ENCODE measurements around the gene KRT33B.

KRT33B gene

DNA sequence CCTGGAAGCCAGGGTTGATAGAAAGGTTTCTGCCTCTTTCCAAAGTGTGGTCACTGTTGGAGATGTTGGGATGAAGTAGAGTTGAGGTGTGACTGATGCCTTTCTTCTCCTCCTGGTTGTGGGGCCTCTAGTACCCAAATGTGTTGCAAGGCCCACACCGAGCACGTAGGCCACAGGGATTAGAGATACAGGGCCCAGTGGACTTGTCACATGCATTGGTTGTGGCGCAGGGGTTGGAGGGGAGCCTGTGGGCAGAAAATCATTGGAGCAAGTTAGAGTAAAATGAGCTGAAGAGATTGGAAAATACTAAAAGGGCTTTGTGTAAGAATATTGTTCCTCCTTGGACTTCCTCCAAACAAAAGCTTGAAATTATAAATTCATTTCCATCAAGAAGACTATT lies 23.6 kb downstream of the KRT33B start:
- DNase-seq, result no peak

- DNase-seq, result no peak
Observed at GRCh38 chr17:41343029-41343428, 26.6 kb downstream of the KRT33B start.

DNA sequence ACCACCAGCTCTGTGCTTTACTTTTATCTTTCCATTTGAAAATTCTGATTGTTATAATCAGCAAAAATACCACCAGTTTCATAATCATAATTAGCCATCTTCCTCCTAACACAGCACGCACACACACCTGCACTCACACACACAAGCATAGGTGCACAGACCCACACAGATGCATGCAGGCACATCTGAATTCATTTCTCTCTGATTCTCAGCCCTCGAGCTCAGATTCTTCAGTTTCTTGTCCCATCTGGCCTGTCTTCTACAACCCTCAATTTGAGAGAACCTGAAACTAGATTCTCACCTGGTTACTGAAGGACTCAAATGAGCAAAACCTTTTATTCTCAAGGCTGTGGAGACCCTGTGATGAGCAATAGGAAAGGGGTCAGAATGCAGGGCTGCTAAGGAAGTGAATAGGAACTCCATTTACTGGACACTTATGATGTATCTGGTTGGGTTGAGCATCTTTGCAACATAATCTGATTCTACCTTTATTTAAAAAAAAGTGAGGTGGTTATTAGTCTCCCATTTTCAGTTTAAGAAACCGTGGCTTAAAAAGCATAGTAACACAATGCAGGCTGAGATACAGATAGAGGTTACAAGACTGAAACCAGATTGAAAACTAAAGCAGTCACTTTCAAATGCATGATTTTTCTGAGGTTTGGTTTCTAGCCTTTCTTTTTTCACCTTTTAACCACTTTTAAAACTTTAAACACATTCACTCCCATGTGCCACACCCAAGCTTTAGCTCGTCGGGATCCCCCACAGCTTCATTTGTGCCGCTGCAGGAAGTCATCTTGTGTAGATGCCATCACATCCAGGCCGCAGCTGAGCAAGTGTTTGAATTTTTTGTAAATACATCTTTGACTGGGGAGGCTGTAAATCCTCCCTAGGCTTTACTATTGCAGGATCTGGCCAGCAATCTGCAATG lies 28.4 kb downstream of the KRT33B start:
- DNase-seq, result no peak

DNA sequence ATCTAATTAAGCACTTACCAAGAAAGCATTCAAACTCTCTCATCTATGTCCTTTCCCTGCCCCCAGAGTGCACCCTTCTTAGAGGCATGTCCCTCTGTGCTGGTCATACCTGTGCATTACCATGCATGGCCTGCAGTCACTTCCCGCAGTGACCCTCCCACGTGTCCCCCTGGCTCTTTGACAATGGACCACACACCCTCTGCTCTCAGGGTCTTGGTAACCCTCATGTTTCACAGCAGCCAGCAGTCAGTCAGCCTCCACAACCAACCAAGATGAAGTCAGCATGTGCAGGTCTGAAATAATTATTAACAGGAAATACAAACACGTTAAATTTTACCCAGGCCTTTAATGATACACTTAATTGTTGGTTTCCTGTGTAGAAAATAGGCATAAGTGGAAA lies 29.1 kb downstream of the KRT33B start:
- no peak for DNase-seq

- no peak for DNase-seq
Observed at GRCh38 chr17:41339571-41340172, 29.9 kb downstream of the KRT33B start.

- DNase-seq, result no peak
Observed at GRCh38 chr17:41338961-41339485, 30.6 kb downstream of the KRT33B start.

DNA sequence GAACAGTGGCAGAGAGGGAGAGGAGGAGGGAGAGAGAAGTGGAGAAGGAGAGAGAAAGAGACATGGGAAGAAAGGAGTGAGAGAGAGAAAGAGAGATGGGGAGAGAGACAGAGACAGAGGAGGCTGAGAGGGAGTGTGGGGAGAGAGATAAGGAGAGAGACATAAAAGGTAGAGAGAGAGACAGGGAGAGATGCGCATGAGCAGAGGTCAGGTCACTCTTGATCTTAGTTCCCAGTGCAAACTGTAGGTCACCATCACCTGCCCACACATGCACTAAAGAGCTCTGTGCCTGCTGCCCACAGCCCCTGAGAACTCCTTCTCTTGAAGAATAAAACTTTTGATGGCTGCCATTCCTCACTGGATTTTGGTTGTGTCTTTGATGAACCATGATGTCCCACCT lies 33.9 kb downstream of the KRT33B start:
- no peak for DNase-seq

DNA sequence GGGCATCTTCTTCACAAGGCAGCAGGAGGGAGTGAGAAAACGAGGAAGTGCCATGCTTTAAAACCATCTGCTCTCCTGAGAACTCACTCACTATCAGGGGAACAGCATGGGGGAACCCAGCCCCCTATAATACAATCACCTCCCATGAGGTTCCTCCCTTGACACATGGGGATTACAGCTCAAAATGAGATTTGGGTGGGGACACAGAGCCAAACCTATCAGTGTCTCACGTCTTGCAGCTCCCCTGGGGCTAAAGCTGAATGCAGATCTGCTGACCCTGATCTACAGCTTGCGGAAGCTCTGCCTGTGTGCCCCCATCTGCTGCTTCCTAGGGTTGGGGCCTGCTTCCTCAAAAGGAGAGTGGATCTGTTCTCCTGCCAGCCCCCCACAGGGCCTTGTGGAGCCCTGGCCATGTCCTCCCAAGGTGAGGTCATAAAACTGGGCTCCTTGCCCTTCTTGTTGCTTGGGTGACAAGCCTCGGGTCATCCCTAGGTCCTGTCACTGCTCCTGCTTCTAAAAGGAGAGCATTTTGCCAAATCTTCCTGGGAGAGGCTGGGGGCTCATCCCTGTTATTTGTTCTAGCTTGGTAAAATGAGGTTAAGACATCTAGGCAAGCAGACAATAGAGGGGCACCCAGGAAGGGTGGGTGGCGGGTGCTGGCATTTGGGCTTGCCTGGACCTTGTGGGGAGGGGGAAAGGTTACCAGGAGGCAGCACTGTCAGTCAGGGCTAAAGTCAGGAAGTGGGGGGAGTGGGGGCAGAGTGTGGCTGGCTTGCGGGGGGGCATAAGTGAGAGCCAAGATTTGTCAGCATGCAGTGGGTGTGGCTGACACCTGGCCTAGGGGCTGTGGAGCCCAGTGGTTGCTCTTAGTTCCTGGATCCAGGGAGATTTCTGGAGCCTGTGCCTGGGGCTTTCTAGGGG lies 35.0 kb downstream of the KRT33B start:
- no peak for DNase-seq

- no peak for DNase-seq
Observed at GRCh38 chr17:41333836-41334235, 35.8 kb downstream of the KRT33B start.

GRCh38 chr17:41333098-41333497 lies 36.5 kb downstream of the KRT33B start:
- no peak for DNase-seq

DNA sequence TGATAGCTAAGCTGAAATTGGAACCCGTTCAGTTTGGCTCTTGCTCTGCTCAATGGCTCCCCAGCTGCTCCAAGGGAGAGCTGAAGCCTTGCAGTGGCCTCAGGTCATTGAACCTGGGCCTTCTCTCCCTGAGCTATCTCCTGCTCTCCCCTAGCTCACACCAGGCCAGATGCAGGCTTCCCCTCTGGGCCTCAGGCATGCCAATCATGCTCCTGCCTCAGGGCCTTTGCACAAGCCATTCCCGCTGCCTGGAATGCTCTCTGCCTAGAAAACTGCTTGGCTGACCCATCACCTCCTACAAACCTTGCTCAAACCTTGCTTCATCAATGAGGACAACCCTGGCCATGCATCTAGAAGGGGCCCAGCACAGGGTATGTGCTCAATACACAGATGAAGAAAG lies 37.4 kb downstream of the KRT33B start:
- DNase-seq, result no peak

DNA sequence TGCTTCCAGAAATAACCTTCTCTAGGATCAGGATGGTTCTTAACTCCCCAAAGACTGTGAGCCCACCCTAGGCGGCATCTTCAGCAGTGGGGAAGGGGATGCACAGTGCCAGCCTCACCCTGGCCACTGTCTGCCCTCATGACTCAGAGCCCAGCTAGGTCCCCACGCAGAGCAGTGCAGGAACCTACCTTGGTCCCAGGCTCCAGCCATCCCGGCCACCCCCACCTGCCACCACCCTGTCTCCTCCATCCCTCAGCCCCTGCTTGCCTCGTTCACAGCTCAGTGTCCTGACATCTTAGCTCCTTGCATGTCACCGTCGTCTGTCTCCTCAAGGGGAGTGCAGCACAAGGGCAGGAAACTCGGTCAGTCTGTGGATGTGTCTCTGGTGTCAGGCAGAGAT lies 38.0 kb downstream of the KRT33B start:
- no peak for DNase-seq

GRCh38 chr17:41329279-41329948 lies 40.2 kb downstream of the KRT33B start:
- DNase-seq, result no peak

- no peak for DNase-seq
Observed at GRCh38 chr17:41328207-41328606, 41.4 kb downstream of the KRT33B start.

DNA sequence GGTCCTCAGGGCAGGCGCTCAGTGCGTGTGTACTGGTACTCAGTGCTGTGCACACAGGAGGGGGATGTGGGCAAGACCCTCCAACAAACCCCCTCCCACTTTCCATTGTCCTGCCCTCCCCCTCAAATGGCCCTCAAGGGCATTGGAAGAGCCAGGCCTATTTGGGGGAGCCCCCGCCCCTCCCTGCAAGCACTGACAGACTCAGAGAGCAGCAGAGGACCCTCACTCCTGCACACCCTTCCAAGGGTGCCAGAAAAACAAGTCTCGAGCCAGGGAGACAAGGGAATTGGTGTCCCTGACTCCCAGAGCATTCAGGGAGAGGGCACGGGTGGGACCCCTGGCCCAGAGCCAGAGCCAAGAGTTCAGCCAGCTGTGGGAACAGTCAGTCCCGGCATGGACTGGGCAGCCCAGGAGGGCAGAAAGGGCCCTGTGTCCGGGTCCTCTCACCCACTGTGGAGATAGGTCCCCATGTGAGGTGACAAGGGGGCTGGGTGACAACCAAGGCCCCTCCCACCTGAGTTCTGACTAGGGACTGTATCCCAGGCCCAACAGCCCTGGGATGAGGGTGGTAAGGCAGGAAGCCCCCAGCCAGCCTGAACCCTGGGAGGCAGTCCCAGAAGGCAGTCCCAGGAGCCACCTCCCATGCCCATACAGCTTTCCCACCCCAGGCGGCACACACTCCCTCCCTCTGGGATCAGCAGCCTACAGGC lies 42.0 kb downstream of the KRT33B start:
- DNase-seq, result no peak

DNA sequence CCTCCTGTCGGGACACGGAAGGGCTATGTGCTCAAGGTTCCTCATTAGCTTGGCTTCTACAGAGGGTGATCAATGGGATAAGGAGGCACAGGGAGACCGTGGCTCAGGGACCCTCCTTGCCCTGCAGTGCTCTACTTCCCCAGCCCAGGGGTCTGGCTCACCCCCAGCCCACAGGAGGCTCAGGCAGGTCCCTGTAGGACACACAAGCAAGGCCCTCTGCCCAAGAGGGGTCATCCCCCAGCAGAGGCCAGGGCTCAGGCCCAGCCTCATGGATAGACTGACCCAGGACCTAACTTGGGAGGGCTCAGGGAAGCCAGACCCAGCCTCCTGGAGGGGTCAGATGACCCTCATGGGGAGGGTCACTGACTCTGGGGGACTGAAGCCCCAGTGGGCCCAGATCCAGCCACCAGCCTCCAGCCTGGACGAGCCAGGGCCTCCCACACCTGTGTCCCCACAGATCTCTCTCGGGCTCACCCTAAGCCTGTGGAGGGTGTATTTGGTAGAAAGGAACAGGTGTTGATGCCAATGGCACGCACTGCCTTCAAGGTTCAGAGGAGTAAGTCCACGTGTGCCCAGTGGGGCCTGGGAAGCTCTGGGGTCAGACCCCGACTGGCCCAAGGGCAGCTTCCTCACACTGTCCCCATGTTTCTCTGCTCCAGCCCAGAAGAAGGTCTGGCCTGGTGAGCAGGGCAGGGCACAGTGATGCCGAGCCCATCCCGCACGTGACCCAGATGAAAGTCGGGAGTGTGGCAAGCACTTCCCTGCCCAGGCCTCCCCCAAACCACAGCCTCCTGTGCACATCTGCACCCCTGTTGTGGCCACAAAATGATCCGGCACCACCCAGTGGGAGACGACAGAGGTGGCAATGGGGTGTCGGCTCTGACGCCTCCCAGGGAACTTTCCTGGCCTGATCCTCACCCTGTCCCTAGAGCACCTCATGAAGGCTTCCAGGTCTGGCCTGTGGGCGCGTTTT lies 43.2 kb downstream of the KRT33B start:
- DNase-seq, result no peak

GRCh38 chr17:41325611-41326010 lies 44.0 kb downstream of the KRT33B start:
- no peak for DNase-seq

DNA sequence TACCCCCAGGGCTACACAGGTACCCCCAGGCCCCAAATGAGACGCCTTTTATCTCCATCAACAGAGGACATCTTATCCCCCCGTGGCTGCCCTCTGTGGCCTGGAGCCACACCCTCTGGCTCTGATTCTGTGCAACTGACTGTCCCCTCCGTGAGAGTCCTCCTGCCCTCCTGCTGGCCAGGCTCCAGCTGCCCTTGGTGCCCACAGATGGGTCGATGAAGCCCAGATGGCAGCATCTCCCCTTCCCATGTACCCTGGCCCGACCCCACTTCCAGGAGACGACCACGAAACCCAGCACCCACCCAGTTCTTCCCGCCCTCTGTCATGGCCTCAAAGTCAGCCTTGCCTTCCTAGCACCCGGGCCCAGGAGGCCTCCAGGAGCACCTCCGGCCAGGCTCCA lies 44.5 kb downstream of the KRT33B start:
- no peak for DNase-seq

GRCh38 chr17:41324180-41325075 lies 45.2 kb downstream of the KRT33B start:
- no peak for DNase-seq
